Activated CD4-positive, alpha-beta memory T cell treated with anti-CD3 and anti-CD28 coated beads for 36 hours (primary cell): Measurements from ENCODE around the gene ATP11A. TPM values are rescaled to one million over a fixed set of nuclear protein-coding genes. Genes with fewer than 3 reads are reported as not detected.

Source experiments
- CTCF ChIA-PET: fragments of 350-600 bp; sonication (Branson Sonifier 250); formaldehyde crosslinking; loops from one replicate; lab custom pipeline; 2021; ENCODE audit warnings: antibody characterized with exemption, inconsistent platforms; lab: Charles Lee
- POLR2A ChIA-PET: fragments of 350-600 bp; sonication (Branson Sonifier 250); formaldehyde crosslinking; loops from one replicate; lab custom pipeline; 2021; ENCODE audit warnings: antibody characterized with exemption; lab: Charles Lee
- DNase-seq: peaks from one replicate; pipeline ENCODE4 v3.0.0-alpha.2; 2020
- H3K27ac Mint-ChIP-seq: one replicate; pipeline ENCODE4 v1.8.0; 2021; ENCODE audit warnings: mixed read lengths
- H3K27me3 Mint-ChIP-seq: one replicate; pipeline ENCODE4 v1.8.0; 2021; ENCODE audit warnings: mixed read lengths
- H3K36me3 Mint-ChIP-seq: one replicate; pipeline ENCODE4 v1.8.0; 2021; ENCODE audit warnings: mixed read lengths
- H3K4me1 Mint-ChIP-seq: one replicate; pipeline ENCODE4 v1.8.0; 2021; ENCODE audit warnings: low read depth, mixed read lengths
- H3K4me3 Mint-ChIP-seq: one replicate; pipeline ENCODE4 v1.8.0; 2021; ENCODE audit warnings: mild to moderate bottlenecking, mixed read lengths
- H3K9me3 Mint-ChIP-seq: one replicate; pipeline ENCODE4 v1.8.0; 2021; ENCODE audit warnings: mixed read lengths
- intact Hi-C: fragments of 100-400 bp; cut with micrococcal nuclease; formaldehyde crosslinking; loops from one replicate; pipeline ENCODE4 v1.15.1; 2023
- total RNA-seq, 2 experiments: library from RNA; stranded (reverse); gene quantifications; one replicate each; pipeline ENCODE4 v1.2.3, GENCODE V29; 2021

The ATP11A gene
- total RNA-seq = 10 to 100 TPM; 36.6 to 38.7 TPM

GRCh38 chr13:112689303-112690245, at the start of gene ATP11A:
Gene ATP11A, plus strand, starts transcription at chr13:112690038. Its CDS starts 379 bp downstream, at chr13:112690417.
- H3K27ac Mint-ChIP-seq = peak within 1 kb of the TSS; percentile 87
- CTCF ChIA-PET = interaction anchor here (1.2 to 2.5 kb wide), 2 partner anchors 49 to 50 kb away, joined by 3 to 13 read pairs; no protein-coding TSS in a partner anchor
- no peaks in the 10 kb centered on the region for H3K27me3 Mint-ChIP-seq
- no peaks in the 10 kb centered on the region for H3K36me3 Mint-ChIP-seq
- peak; percentile 88 for DNase-seq
- H3K4me3 Mint-ChIP-seq = peak within 1 kb of the TSS; percentile 81
- peaks cover 49% of the 10 kb centered on the region for H3K4me1 Mint-ChIP-seq
- POLR2A ChIA-PET = interaction anchor here (1.1 to 1.5 kb wide), 3 partner anchors 10 to 102 kb away, joined by 3 to 6 read pairs (median 3); partner anchors contain the start of gene TUBGCP3
- H3K9me3 Mint-ChIP-seq = no peaks in the 10 kb centered on the region
- intact Hi-C loops = loop anchor here (1.0 to 5.0 kb wide), 4 partner anchors 15 to 185 kb away; partner anchors contain the start of gene TUBGCP3

- CTCF ChIA-PET = interaction anchor here (1.0 to 4.0 kb wide), 5 partner anchors 12 to 233 kb away, joined by 3 to 40 read pairs (median 5); no protein-coding TSS in a partner anchor
- H3K27me3 Mint-ChIP-seq = peaks cover 22% of the 10 kb centered on the region
Measured at GRCh38 chr13:112641456-112642089, 48.3 kb upstream of the ATP11A start.

GRCh38 chr13:112642090-112642460, 47.8 kb upstream of the ATP11A start:
- Mint-ChIP-seq H3K27ac (no peak overlapping the region), H3K4me3 (no peak overlapping the region), H3K9me3 (no peaks in the 10 kb centered on the region), H3K4me1 (peaks cover 5% of the 10 kb centered on the region), H3K27me3 (peaks cover 22% of the 10 kb centered on the region), H3K36me3 (no peaks in the 10 kb centered on the region)
- no peak for DNase-seq
- intact Hi-C loops = no loop called here
- POLR2A ChIA-PET = no interaction called here
- CTCF ChIA-PET = no interaction called here

More at GRCh38 chr13:112641456-112642089, 48.3 kb upstream of the ATP11A start:
- no peak overlapping the region for H3K27ac Mint-ChIP-seq
- peaks cover 5% of the 10 kb centered on the region for H3K4me1 Mint-ChIP-seq
- no peak overlapping the region for H3K4me3 Mint-ChIP-seq
- intact Hi-C loops = loop anchor here (2.0 kb wide), 1 partner anchor 47 kb away; no protein-coding TSS in a partner anchor
- no peaks in the 10 kb centered on the region for H3K9me3 Mint-ChIP-seq
- no peak for DNase-seq
- H3K36me3 Mint-ChIP-seq = no peaks in the 10 kb centered on the region
- POLR2A ChIA-PET = no interaction called here

GRCh38 chr13:112643759-112644459, 45.9 kb upstream of the ATP11A start:
- intact Hi-C loops = no loop called here
- ChIA-PET POLR2A (no interaction called here), CTCF (no interaction called here)
- DNase-seq = no peak
- Mint-ChIP-seq H3K27ac (no peak overlapping the region), H3K4me3 (no peak overlapping the region), H3K4me1 (peaks cover 5% of the 10 kb centered on the region), H3K36me3 (no peaks in the 10 kb centered on the region), H3K27me3 (peaks cover 16% of the 10 kb centered on the region), H3K9me3 (no peaks in the 10 kb centered on the region)

GRCh38 chr13:112645327-112645914, 44.4 kb upstream of the ATP11A start:
- H3K27ac Mint-ChIP-seq = no peak overlapping the region
- ChIA-PET CTCF (no interaction called here), POLR2A (no interaction called here)
- no peak for DNase-seq
- intact Hi-C loops = no loop called here
- H3K4me3 Mint-ChIP-seq = no peak overlapping the region
- H3K4me1 Mint-ChIP-seq = peaks cover 5% of the 10 kb centered on the region
- no peaks in the 10 kb centered on the region for H3K9me3 Mint-ChIP-seq
- H3K27me3 Mint-ChIP-seq = peaks cover 3% of the 10 kb centered on the region
- no peaks in the 10 kb centered on the region for H3K36me3 Mint-ChIP-seq

- POLR2A ChIA-PET = no interaction called here
- no peak overlapping the region for H3K4me3 Mint-ChIP-seq
- DNase-seq = no peak
- H3K9me3 Mint-ChIP-seq = no peaks in the 10 kb centered on the region
- intact Hi-C loops = no loop called here
- no peaks in the 10 kb centered on the region for H3K27me3 Mint-ChIP-seq
- H3K36me3 Mint-ChIP-seq = no peaks in the 10 kb centered on the region
- no peaks in the 10 kb centered on the region for H3K4me1 Mint-ChIP-seq
- H3K27ac Mint-ChIP-seq = no peak overlapping the region
- CTCF ChIA-PET = no interaction called here
Measured at GRCh38 chr13:112647256-112647655, 42.6 kb upstream of the ATP11A start.

- intact Hi-C loops = no loop called here
- ChIA-PET CTCF (no interaction called here), POLR2A (no interaction called here)
- Mint-ChIP-seq H3K9me3 (no peaks in the 10 kb centered on the region), H3K27me3 (no peaks in the 10 kb centered on the region), H3K27ac (no peak overlapping the region), H3K4me3 (no peak overlapping the region), H3K4me1 (no peaks in the 10 kb centered on the region), H3K36me3 (no peaks in the 10 kb centered on the region)
- DNase-seq = no peak
Measured at GRCh38 chr13:112648101-112648500, 41.7 kb upstream of the ATP11A start.

- Mint-ChIP-seq H3K27me3 (no peaks in the 10 kb centered on the region), H3K36me3 (no peaks in the 10 kb centered on the region), H3K4me3 (no peak overlapping the region), H3K27ac (no peak overlapping the region), H3K4me1 (no peaks in the 10 kb centered on the region), H3K9me3 (no peaks in the 10 kb centered on the region)
- ChIA-PET POLR2A (no interaction called here), CTCF (no interaction called here)
- DNase-seq = no peak
- intact Hi-C loops = no loop called here
Measured at GRCh38 chr13:112648966-112649690, 40.7 kb upstream of the ATP11A start.

GRCh38 chr13:112651311-112651710, 38.5 kb upstream of the ATP11A start:
- ChIA-PET POLR2A (no interaction called here), CTCF (no interaction called here)
- Mint-ChIP-seq H3K4me1 (no peaks in the 10 kb centered on the region), H3K27ac (no peak overlapping the region), H3K9me3 (no peaks in the 10 kb centered on the region), H3K27me3 (no peaks in the 10 kb centered on the region), H3K36me3 (no peaks in the 10 kb centered on the region), H3K4me3 (no peak overlapping the region)
- DNase-seq = no peak
- intact Hi-C loops = no loop called here

GRCh38 chr13:112651750-112652511, 37.9 kb upstream of the ATP11A start:
- no peaks in the 10 kb centered on the region for H3K27me3 Mint-ChIP-seq
- no peaks in the 10 kb centered on the region for H3K4me1 Mint-ChIP-seq
- no peaks in the 10 kb centered on the region for H3K36me3 Mint-ChIP-seq
- DNase-seq = no peak
- intact Hi-C loops = no loop called here
- no peak overlapping the region for H3K27ac Mint-ChIP-seq
- no peaks in the 10 kb centered on the region for H3K9me3 Mint-ChIP-seq
- CTCF ChIA-PET = interaction anchor here (1.0 kb wide), 1 partner anchor 12 kb away, joined by 3 read pairs; no protein-coding TSS in a partner anchor
- no peak overlapping the region for H3K4me3 Mint-ChIP-seq
- POLR2A ChIA-PET = no interaction called here
